Panc1 (cell line): Measurements from ENCODE around the gene DPYD. TPM values are rescaled to one million over a fixed set of nuclear protein-coding genes. Genes with fewer than 3 reads are reported as not detected.

Experiments used
- ATAC-seq: fragments of 200-7000 bp; cut with Tn5 transposase; 2 replicates; pipeline ENCODE4 v1.9.1; 2020; ENCODE audit warnings: mild to moderate bottlenecking, moderate library complexity
- BruUV-seq: library from RNA; stranded (reverse); fragments of 400-500 nt; replicated peaks from 2 replicates; lab custom pipeline; 2021; lab: Mats Ljungman, UMichigan
- CTCF ChIA-PET: fragments of 300-600 bp; sonication (Branson Sonifier 250); formaldehyde crosslinking; loops from one replicate; lab custom pipeline; 2022; ENCODE audit warnings: antibody characterized with exemption; lab: Charles Lee
- POLR2A ChIA-PET: fragments of 300-600 bp; sonication (Branson Sonifier 250); formaldehyde crosslinking; loops from one replicate; lab custom pipeline; 2022; ENCODE audit warnings: antibody characterized with exemption; lab: Charles Lee
- DNase-seq: peaks from one replicate; pipeline ENCODE4 v3.0.0-alpha.2; 2010; ENCODE audit warnings: low read depth, low spot score
- H3K27ac ChIP-seq: 2 replicates; pipeline ENCODE4 v1.5.1; 2011; ENCODE audit warnings: mild to moderate bottlenecking, low read length, inconsistent platforms
- H3K27me3 ChIP-seq: fragments of 200-500 bp; sonication (Bioruptor generic); 2 replicates; pipeline ENCODE4 v1.6.0; 2014; ENCODE audit warnings: low read length, inconsistent platforms; ENCODE audit not compliant: control insufficient read depth, insufficient read depth
- H3K36me3 ChIP-seq: fragments of 200-500 bp; sonication (Bioruptor generic); 2 replicates; pipeline ENCODE4 v1.5.1; 2014; ENCODE audit warnings: inconsistent platforms, mild to moderate bottlenecking, low read length, moderate library complexity; ENCODE audit not compliant: control insufficient read depth, insufficient read depth
- H3K4me1 ChIP-seq: 2 replicates; pipeline ENCODE4 v1.5.1; 2011; ENCODE audit warnings: inconsistent platforms, mild to moderate bottlenecking, low read length, moderate library complexity; ENCODE audit not compliant: control insufficient read depth, insufficient read depth
- H3K4me3 ChIP-seq, 2 experiments: 2 replicates each; pipeline ENCODE4 v1.5.1; 2011 to 2012; ENCODE audit warnings: low read depth in 2 of 2, low read length in 2 of 2, mild to moderate bottlenecking in 2 of 2, inconsistent platforms in 1 of 2, moderate library complexity in 1 of 2
- H3K9me3 ChIP-seq: fragments of 200-500 bp; sonication (Bioruptor generic); 2 replicates; pipeline ENCODE4 v1.5.1; 2014; ENCODE audit warnings: low read depth, mild to moderate bottlenecking, inconsistent platforms, low read length, moderate library complexity; ENCODE audit not compliant: control insufficient read depth, insufficient read depth
- POLR2AphosphoS5 ChIP-seq: IDR thresholded peaks from 2 replicates; pipeline ENCODE4 v1.6.1; 2012; ENCODE audit warnings: mild to moderate bottlenecking, low read depth, low read length, moderate library complexity
- SIN3A ChIP-seq: IDR thresholded peaks from 2 replicates; pipeline ENCODE4 v1.6.1; 2012; ENCODE audit warnings: low read depth, mild to moderate bottlenecking, low read length, moderate library complexity, borderline replicate concordance; ENCODE audit not compliant: insufficient read depth
- TCF7L2 ChIP-seq: IDR thresholded peaks from 2 replicates; pipeline ENCODE4 v1.6.1; 2011; ENCODE audit warnings: mild to moderate bottlenecking, low read depth, low read length, inconsistent platforms
- in situ Hi-C: cut with HindIII; loops from 2 replicates; pipeline ENCODE4 v1.10.0; 2016; ENCODE audit warnings: low sequenced_read_pairs, low pct_unique_long_range_greater_than_20kb
- intact Hi-C: fragments of 100-400 bp; cut with micrococcal nuclease; formaldehyde crosslinking; loops from one replicate; pipeline ENCODE4 v1.10.0; 2022; ENCODE audit not compliant: unreplicated experiment
- total RNA-seq: library from RNA; stranded (reverse); gene quantifications from one replicate; pipeline ENCODE4 v1.2.1, GENCODE V29; 2021; ENCODE audit not compliant: unreplicated experiment
- TF ChIP-seq, protein P1 (sequence below): fragments of 450-650 bp; IDR thresholded peaks from 2 replicates; pipeline ENCODE4 v1.5.1; 2017; ENCODE audit warnings: mild to moderate bottlenecking
- TF ChIP-seq, protein P2 (sequence below), 2 experiments: IDR thresholded peaks; 2 replicates each; pipeline ENCODE4 v1.6.1; 2011 to 2012; ENCODE audit warnings: low read depth in 2 of 2, control low read depth in 1 of 2, low read length in 1 of 2, mild to moderate bottlenecking in 1 of 2, moderate library complexity in 1 of 2; ENCODE audit not compliant: insufficient read depth in 1 of 2

DPYD gene
- total RNA-seq, 1 experiment from 2014 or later = 2.0 TPM

DNA sequence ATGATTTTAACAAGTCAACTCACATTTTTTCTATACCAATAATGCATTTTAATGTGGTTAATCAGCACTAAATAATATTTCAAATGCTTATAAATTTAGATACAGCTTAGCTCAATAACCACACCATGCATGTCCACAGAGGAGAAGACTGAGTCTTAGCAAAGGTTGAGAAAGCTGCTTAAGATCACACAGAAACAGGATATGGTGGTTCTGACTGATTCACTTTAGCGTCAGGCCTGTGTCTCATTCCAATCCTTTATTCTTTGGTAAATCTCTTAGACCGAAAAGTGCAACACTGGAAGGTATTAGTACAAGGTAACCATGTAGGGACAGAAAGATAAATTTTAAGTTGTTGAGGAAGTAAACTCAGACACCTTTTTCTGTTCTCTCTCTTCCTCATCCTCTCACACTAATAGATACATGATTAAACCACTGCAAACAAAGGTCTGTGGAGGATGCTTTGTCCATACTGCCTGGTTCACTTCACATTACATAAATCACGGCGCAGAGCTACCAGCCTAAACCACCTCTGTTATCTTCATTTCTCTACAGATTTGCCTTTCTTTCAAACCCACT is 139.0 kb downstream of the DPYD start:
- TF ChIP-seq, protein P1, sequence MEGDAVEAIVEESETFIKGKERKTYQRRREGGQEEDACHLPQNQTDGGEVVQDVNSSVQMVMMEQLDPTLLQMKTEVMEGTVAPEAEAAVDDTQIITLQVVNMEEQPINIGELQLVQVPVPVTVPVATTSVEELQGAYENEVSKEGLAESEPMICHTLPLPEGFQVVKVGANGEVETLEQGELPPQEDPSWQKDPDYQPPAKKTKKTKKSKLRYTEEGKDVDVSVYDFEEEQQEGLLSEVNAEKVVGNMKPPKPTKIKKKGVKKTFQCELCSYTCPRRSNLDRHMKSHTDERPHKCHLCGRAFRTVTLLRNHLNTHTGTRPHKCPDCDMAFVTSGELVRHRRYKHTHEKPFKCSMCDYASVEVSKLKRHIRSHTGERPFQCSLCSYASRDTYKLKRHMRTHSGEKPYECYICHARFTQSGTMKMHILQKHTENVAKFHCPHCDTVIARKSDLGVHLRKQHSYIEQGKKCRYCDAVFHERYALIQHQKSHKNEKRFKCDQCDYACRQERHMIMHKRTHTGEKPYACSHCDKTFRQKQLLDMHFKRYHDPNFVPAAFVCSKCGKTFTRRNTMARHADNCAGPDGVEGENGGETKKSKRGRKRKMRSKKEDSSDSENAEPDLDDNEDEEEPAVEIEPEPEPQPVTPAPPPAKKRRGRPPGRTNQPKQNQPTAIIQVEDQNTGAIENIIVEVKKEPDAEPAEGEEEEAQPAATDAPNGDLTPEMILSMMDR = no peak
- TF ChIP-seq SIN3A (no peak), POLR2AphosphoS5 (no peak), TCF7L2 (no peak)
- TF ChIP-seq, protein P2, sequence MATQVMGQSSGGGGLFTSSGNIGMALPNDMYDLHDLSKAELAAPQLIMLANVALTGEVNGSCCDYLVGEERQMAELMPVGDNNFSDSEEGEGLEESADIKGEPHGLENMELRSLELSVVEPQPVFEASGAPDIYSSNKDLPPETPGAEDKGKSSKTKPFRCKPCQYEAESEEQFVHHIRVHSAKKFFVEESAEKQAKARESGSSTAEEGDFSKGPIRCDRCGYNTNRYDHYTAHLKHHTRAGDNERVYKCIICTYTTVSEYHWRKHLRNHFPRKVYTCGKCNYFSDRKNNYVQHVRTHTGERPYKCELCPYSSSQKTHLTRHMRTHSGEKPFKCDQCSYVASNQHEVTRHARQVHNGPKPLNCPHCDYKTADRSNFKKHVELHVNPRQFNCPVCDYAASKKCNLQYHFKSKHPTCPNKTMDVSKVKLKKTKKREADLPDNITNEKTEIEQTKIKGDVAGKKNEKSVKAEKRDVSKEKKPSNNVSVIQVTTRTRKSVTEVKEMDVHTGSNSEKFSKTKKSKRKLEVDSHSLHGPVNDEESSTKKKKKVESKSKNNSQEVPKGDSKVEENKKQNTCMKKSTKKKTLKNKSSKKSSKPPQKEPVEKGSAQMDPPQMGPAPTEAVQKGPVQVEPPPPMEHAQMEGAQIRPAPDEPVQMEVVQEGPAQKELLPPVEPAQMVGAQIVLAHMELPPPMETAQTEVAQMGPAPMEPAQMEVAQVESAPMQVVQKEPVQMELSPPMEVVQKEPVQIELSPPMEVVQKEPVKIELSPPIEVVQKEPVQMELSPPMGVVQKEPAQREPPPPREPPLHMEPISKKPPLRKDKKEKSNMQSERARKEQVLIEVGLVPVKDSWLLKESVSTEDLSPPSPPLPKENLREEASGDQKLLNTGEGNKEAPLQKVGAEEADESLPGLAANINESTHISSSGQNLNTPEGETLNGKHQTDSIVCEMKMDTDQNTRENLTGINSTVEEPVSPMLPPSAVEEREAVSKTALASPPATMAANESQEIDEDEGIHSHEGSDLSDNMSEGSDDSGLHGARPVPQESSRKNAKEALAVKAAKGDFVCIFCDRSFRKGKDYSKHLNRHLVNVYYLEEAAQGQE (IDR thresholded peaks at IDR 0.05; ENCODE audit: insufficient read depth in 1 of 2, low read depth in 2 of 2, low read length in 1 of 2) = no peak
- no peak overlapping the region for H3K27ac ChIP-seq
- BruUV-seq = no TSS peak
- H3K4me1 ChIP-seq = no peaks in the 10 kb centered on the region
- H3K9me3 ChIP-seq = no peaks in the 10 kb centered on the region
- ChIA-PET CTCF (no interaction called here), POLR2A (no interaction called here)
- ATAC-seq = no peak
- H3K4me3 ChIP-seq = no peak overlapping the region
- intact Hi-C loops = no loop called here
- in situ Hi-C loops = no loop called here
- DNase-seq = no peak
- H3K36me3 ChIP-seq = no peaks in the 10 kb centered on the region
- H3K27me3 ChIP-seq = no peaks in the 10 kb centered on the region

DNA sequence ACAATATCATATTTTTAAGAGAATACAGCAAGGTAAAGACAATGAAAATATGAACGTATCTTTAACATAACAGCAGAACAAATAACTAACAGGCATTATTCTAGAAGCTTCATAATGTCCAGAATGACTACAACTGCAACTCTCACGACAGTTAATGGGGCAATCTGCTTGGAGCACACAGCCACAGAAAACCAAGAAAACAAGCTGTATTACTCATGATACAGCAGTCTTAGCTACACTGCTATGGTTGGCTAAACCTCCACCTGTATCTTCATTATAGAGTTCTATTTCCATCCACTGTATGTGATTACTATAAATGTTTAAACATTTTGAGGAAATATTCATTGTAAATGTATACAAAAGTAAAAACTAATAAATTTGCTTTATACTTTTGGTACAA is 139.9 kb downstream of the DPYD start:
- CTCF ChIA-PET = no interaction called here
- in situ Hi-C loops = no loop called here

More for the DNA sequence above, 139.9 kb downstream of the DPYD start:
- intact Hi-C loops = no loop called here
- H3K9me3 ChIP-seq = no peaks in the 10 kb centered on the region
- H3K36me3 ChIP-seq = no peaks in the 10 kb centered on the region
- no peaks in the 10 kb centered on the region for H3K27me3 ChIP-seq
- no peak overlapping the region for H3K4me3 ChIP-seq
- no peak for ATAC-seq
- no peak for TF ChIP-seq POLR2AphosphoS5
- TF ChIP-seq, protein P1 = no peak
- DNase-seq = no peak
- no TSS peak for BruUV-seq
- POLR2A ChIA-PET = no interaction called here
- H3K27ac ChIP-seq = no peak overlapping the region
- no peaks in the 10 kb centered on the region for H3K4me1 ChIP-seq
